GM12864 (cell line): ENCODE measurements around the gene PPP2R2B.

ENCODE experiments used
- DNase-seq: peaks from one replicate; pipeline ENCODE4 v3.0.0-alpha.2; 2011; ENCODE audit warnings: low read depth
- H3K4me3 ChIP-seq: 2 replicates; pipeline ENCODE4 v1.5.1; 2011; ENCODE audit warnings: mild to moderate bottlenecking, low read depth, low read length, control low read depth
- TF ChIP-seq, protein P1 (sequence below): IDR thresholded peaks from 2 replicates; pipeline ENCODE4 v1.5.1; 2011; ENCODE audit warnings: low read depth, mild to moderate bottlenecking, moderate library complexity, low read length, control low read depth, inconsistent platforms; ENCODE audit errors: missing control alignments

PPP2R2B gene

DNA sequence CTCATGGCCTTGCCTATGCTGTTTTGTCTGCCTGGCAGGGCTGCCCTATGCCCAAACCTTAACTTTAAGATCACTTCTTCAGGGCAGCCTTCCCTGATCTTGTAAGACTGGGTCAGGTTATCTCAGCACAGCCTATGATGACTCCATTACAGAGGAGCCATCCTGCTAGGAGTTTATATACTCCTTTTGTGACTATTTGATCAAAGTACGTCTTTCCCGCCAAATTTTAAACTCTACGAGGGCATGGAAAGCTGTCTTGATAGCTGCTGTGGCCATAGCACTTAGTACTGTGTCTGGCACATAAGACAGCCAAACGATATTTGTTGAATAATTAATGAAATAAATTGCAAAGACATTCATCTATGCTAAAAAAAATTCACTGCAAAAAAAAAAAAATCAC lies 60.6 kb downstream of the PPP2R2B start:
- DNase-seq, result no peak
- TF ChIP-seq, protein P1, sequence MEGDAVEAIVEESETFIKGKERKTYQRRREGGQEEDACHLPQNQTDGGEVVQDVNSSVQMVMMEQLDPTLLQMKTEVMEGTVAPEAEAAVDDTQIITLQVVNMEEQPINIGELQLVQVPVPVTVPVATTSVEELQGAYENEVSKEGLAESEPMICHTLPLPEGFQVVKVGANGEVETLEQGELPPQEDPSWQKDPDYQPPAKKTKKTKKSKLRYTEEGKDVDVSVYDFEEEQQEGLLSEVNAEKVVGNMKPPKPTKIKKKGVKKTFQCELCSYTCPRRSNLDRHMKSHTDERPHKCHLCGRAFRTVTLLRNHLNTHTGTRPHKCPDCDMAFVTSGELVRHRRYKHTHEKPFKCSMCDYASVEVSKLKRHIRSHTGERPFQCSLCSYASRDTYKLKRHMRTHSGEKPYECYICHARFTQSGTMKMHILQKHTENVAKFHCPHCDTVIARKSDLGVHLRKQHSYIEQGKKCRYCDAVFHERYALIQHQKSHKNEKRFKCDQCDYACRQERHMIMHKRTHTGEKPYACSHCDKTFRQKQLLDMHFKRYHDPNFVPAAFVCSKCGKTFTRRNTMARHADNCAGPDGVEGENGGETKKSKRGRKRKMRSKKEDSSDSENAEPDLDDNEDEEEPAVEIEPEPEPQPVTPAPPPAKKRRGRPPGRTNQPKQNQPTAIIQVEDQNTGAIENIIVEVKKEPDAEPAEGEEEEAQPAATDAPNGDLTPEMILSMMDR, result no peak
- no peak overlapping the region for H3K4me3 ChIP-seq

DNA sequence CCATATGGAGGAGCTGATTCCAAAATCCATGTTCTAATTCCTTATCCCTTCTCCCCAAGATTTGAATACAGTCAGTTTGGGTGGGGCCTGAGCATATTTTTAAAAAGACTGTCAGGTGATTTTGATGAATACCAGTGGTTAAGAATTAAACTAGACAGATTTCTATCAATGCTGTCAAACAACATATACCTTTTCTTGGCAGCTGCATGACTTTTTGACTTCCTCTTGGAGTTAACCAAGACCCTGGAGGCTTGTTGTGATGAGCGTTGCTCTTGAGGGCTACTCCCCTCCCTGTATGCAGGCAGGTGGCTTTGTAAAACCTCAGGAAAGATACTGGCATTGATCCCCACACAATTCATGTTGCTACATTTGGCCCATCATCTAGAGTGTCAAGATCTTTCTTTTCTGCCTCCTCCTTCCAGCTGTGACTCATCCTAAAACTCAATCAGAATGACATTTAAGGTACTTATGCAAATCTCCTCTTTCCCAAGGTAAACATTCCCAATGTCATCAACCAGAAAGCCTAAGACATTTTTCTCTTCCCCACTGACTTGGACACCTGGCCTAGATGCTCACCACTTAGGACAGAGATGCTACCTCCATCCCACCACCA lies 61.7 kb downstream of the PPP2R2B start:
- no peak for DNase-seq
- H3K4me3 ChIP-seq, result no peak overlapping the region
- TF ChIP-seq, protein P1, result no peak

DNA sequence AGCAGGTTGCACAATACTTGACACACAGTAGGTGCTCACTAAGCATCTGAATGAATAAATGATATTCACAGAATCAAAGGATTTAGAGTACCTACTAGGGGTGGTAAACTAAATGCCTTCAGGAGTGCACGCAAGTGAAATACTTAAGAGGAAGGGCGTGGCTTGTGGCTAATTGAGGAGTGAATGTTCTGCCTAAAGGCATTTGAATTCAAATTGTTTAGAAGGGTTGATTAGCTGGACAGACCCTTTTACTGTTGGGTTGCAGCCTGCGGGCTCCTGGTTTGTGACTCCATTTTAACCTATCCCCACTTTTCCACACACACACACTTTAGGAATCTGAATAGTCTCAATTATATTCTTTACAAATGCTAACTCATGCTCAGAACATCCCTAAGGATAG lies 63.1 kb downstream of the PPP2R2B start:
- DNase-seq, result no peak
- TF ChIP-seq, protein P1, result no peak
- no peak overlapping the region for H3K4me3 ChIP-seq

DNA sequence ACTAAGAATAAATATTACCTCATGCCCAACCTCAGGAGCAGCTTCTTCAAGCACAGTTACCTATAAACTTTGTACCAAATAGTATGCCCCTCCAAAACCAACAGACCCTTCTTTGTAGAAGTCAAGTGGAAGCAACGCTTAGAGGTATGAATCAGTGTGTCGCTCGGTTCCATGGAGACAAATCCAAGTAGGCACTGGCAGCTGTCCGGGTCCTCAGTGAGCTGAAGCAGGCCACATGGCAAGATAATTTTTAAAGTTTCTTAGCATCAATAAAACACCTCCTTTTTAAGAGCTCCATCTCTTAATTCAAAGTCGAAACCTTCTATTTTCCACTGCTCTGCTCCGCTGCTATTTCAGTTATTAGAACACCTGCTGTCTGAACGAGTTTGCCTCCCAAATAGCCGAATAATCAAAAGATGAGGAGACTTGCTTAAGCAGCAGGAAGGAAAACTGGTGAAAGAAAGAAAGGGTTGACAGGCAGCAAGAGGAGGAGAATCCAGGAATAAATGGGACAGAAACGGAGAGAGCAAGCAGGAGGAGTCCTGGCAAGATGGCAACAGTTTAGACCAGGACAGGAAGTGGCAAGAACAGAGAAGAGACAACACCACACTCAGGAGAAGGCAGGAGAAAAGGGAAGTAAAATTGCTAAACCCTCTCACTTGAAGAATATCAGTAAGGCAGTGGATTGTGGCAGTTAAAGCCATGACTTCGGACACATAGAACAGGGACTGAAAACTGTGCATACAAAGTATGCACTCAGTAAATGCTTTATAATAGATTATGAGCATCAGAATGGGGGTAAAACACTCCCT lies 65.0 kb downstream of the PPP2R2B start:
- H3K4me3 ChIP-seq, result no peak overlapping the region
- TF ChIP-seq, protein P1, result no peak
- no peak for DNase-seq

DNA sequence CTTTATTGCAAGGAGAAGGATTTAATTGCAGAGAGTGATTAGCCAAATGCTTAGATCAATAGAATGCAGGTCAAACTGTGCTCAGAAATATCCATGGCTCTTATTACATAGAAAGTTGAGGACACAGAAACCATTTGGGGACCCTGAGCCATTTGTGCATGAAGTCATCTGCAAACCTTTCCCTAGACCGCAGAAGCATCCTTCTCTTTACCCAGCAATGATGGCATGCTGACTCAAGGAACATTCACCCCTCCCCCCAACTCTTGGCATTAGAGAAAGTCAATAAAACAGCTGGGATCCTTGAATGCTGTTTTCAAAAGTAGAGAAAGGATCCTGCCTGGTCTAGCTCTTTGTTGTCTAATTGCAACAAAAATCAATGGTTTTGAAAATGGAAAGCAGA lies 73.5 kb downstream of the PPP2R2B start:
- H3K4me3 ChIP-seq, result no peak overlapping the region
- TF ChIP-seq, protein P1, result no peak
- no peak for DNase-seq

DNA sequence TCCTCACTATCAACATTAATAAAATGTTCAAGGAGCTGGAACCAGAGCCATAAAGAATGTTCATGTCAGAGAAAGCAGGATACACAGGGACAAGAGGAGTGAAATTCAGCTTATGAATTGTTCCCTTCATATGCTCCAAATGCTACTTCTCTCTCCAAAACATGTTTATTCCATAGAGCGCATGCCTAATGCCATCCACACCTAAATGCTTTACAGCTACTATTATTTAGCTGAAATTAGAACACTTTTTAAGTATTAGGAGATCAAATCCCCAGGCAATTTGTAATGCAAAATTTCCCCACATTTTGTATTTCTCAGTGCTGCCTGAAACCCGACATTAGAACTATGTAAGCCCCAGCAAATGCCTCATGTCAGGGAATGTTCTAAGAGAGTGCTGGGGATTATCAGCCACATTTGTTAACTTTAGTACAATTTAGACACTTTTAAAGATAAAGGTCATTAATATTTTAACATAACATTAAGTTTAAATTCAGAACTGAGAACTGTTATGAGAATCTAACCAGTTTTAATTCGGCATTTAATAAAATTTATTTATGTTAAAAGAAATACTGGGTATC lies 75.5 kb downstream of the PPP2R2B start:
- H3K4me3 ChIP-seq, result no peak overlapping the region
- TF ChIP-seq, protein P1, result no peak
- no peak for DNase-seq

DNA sequence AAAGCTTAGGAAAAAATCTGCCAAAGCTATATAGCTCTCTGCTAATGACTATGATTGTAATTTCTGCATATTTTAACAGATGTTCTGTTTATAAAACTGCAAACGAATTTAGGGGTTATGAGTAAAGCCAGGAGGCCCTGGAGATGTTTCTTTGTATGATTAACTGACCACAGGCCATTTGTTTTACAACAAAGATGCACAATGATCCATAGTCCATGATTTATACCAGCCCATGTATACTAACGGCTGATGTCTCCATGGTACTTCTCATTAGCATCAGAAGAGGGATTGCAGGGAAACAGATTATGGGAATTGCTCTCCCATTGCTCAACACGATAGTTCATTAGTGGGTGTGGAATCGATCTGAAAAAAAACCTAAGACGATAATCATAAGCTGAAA lies 78.9 kb downstream of the PPP2R2B start:
- no peak for DNase-seq
- TF ChIP-seq, protein P1, result no peak
- H3K4me3 ChIP-seq, result no peak overlapping the region
